IMR-90 (cell line): ENCODE results near the gene MTURN. TPM values are rescaled to one million over a fixed set of nuclear protein-coding genes. Genes with fewer than 3 reads are reported as not detected.

Experiments
- ATAC-seq: fragments of 200-7000 bp; cut with Tn5 transposase; 2 replicates; pipeline ENCODE4 v1.9.1; 2020; ENCODE audit warnings: low read depth, mild to moderate bottlenecking, moderate library complexity
- BruUV-seq: library from RNA; stranded (reverse); fragments of 400-500 nt; replicated peaks from 2 replicates; lab custom pipeline; 2021; lab: Mats Ljungman, UMichigan
- CTCF ChIA-PET: fragments of 300-600 bp; formaldehyde crosslinking; extraction: SDS; loops from one replicate; lab custom pipeline; 2021; ENCODE audit warnings: antibody characterized with exemption; lab: Yijun Ruan, JAX
- POLR2A ChIA-PET: fragments of 300-600 bp; sonication (Branson Sonifier 250); formaldehyde crosslinking; loops from one replicate; lab custom pipeline; 2022; ENCODE audit warnings: antibody characterized with exemption; ENCODE audit not compliant: unreplicated experiment; lab: Charles Lee
- DNase-seq: peaks from one replicate; pipeline ENCODE4 v3.0.0; 2013
- H2AFZ ChIP-seq: replicated peaks from 2 replicates; pipeline ENCODE3; 2013; ENCODE audit warnings: low read length, mild to moderate bottlenecking; ENCODE audit not compliant: poor library complexity
- H2AK5ac ChIP-seq: 2 replicates; pipeline ENCODE4 v1.6.1; 2013; ENCODE audit warnings: low read depth, low read length, inconsistent platforms
- H2AK9ac ChIP-seq: replicated peaks from 2 replicates; pipeline ENCODE3; 2013; ENCODE audit warnings: mild to moderate bottlenecking, low read depth, low read length, moderate library complexity; ENCODE audit not compliant: poor library complexity
- H2BK120ac ChIP-seq: 2 replicates; pipeline ENCODE4 v1.6.1; 2013; ENCODE audit warnings: low read depth, low read length, inconsistent platforms
- H2BK15ac ChIP-seq: 3 replicates; pipeline ENCODE4 v1.6.1; 2013; ENCODE audit warnings: low read depth, low read length, inconsistent platforms
- H2BK20ac ChIP-seq: 2 replicates; pipeline ENCODE4 v1.6.1; 2013; ENCODE audit warnings: low read depth, mild to moderate bottlenecking, inconsistent platforms, low read length, moderate library complexity
- H2BK5ac ChIP-seq: 2 replicates; pipeline ENCODE4 v1.6.1; 2013; ENCODE audit warnings: mild to moderate bottlenecking, low read depth, low read length, inconsistent platforms; ENCODE audit not compliant: poor library complexity, severe bottlenecking
- H3K14ac ChIP-seq: replicated peaks from 2 replicates; pipeline ENCODE4 v1.6.1; 2013; ENCODE audit warnings: low read depth, low read length, inconsistent platforms
- H3K18ac ChIP-seq: 2 replicates; pipeline ENCODE4 v1.6.1; 2013; ENCODE audit warnings: low read depth, low read length, control low read depth
- H3K23ac ChIP-seq: 2 replicates; pipeline ENCODE4 v1.6.1; 2013; ENCODE audit warnings: low read depth, low read length, inconsistent platforms
- H3K27ac ChIP-seq: 2 replicates; pipeline ENCODE4 v1.5.1; 2013; ENCODE audit warnings: mild to moderate bottlenecking, control low read depth, low read length; ENCODE audit not compliant: insufficient read depth
- H3K27me3 ChIP-seq: 2 replicates; pipeline ENCODE4 v1.6.1; 2013; ENCODE audit warnings: low read length; ENCODE audit not compliant: control insufficient read depth, insufficient read depth
- H3K36me3 ChIP-seq: 2 replicates; pipeline ENCODE4 v1.6.1; 2013; ENCODE audit warnings: low read length, mixed read lengths; ENCODE audit not compliant: control insufficient read depth, insufficient read depth
- H3K4ac ChIP-seq: 2 replicates; pipeline ENCODE4 v1.6.1; 2013; ENCODE audit warnings: low read depth, low read length, inconsistent platforms
- H3K4me1 ChIP-seq: 2 replicates; pipeline ENCODE4 v1.6.1; 2013; ENCODE audit warnings: low read length, mixed read lengths; ENCODE audit not compliant: control insufficient read depth, insufficient read depth
- H3K4me2 ChIP-seq: 2 replicates; pipeline ENCODE4 v1.6.1; 2013; ENCODE audit warnings: low read depth, mild to moderate bottlenecking, control low read depth, low read length, moderate library complexity
- H3K4me3 ChIP-seq: 2 replicates; pipeline ENCODE4 v1.5.1; 2013; ENCODE audit warnings: low read depth, mild to moderate bottlenecking, control low read depth, low read length, moderate library complexity; ENCODE audit not compliant: insufficient read depth
- H3K56ac ChIP-seq: 2 replicates; pipeline ENCODE4 v1.6.1; 2013; ENCODE audit warnings: low read length, inconsistent platforms; ENCODE audit not compliant: insufficient read depth; ENCODE audit errors: extremely low read depth
- H3K79me1 ChIP-seq, 2 experiments: 2 replicates each; pipeline ENCODE4 v1.6.1; 2013; ENCODE audit warnings: low read length in 2 of 2, inconsistent platforms in 1 of 2, low read depth in 1 of 2
- H3K9ac ChIP-seq: 2 replicates; pipeline ENCODE4 v1.6.1; 2013; ENCODE audit warnings: low read depth, low read length, control low read depth
- H3K9me1 ChIP-seq: 2 replicates; pipeline ENCODE4 v1.6.1; 2013; ENCODE audit warnings: low read length, inconsistent platforms; ENCODE audit not compliant: insufficient read depth
- H3K9me3 ChIP-seq: 2 replicates; pipeline ENCODE4 v1.6.1; 2013; ENCODE audit warnings: low read length; ENCODE audit not compliant: control insufficient read depth, insufficient read depth
- H4K20me1 ChIP-seq: 2 replicates; pipeline ENCODE4 v1.6.1; 2013; ENCODE audit warnings: low read length, inconsistent platforms; ENCODE audit not compliant: insufficient read depth
- H4K5ac ChIP-seq: 2 replicates; pipeline ENCODE4 v1.6.1; 2013; ENCODE audit warnings: mild to moderate bottlenecking, low read depth, low read length, control low read depth
- H4K8ac ChIP-seq, 2 experiments: 2 replicates each; pipeline ENCODE4 v1.6.1; 2013; ENCODE audit warnings: low read depth in 2 of 2, low read length in 2 of 2, control low read depth in 1 of 2, inconsistent platforms in 1 of 2
- H4K91ac ChIP-seq: 2 replicates; pipeline ENCODE4 v1.6.1; 2013; ENCODE audit warnings: low read depth, low read length, inconsistent platforms; ENCODE audit not compliant: insufficient read depth
- CEBPB ChIP-seq: IDR thresholded peaks from 2 replicates; pipeline ENCODE4 v1.6.1; 2012; ENCODE audit warnings: low read depth, low read length, improper control_type of control experiment
- CHD1 ChIP-seq: IDR thresholded peaks from 2 replicates; pipeline ENCODE4 v1.6.1; 2012; ENCODE audit warnings: low read depth, low read length, improper control_type of control experiment
- ELK1 ChIP-seq: fragments of 150-350 bp; IDR thresholded peaks from 2 replicates; pipeline ENCODE4 v1.6.1; 2016; ENCODE audit warnings: low read depth, mild to moderate bottlenecking, low read length, moderate library complexity, borderline replicate concordance
- FOS ChIP-seq: fragments of 150-350 bp; IDR thresholded peaks from 2 replicates; pipeline ENCODE4 v1.6.1; 2016; ENCODE audit warnings: low read depth, low read length
- MAFK ChIP-seq: IDR thresholded peaks from 2 replicates; pipeline ENCODE4 v1.6.1; 2012; ENCODE audit warnings: low read depth, low read length, improper control_type of control experiment
- MAZ ChIP-seq: IDR thresholded peaks from 2 replicates; pipeline ENCODE4 v1.6.1; 2012; ENCODE audit warnings: low read depth, mild to moderate bottlenecking, low read length, improper control_type of control experiment, moderate library complexity, borderline replicate concordance
- MXI1 ChIP-seq: IDR thresholded peaks from 2 replicates; pipeline ENCODE4 v1.6.1; 2012; ENCODE audit warnings: low read depth, mild to moderate bottlenecking, low read length, moderate library complexity, borderline replicate concordance
- NFE2L2 ChIP-seq: fragments of 150-350 bp; IDR thresholded peaks from 2 replicates; pipeline ENCODE4 v1.6.1; 2016; ENCODE audit warnings: low read depth, mild to moderate bottlenecking, low read length
- POLR2A ChIP-seq: IDR thresholded peaks from 2 replicates; pipeline ENCODE4 v1.6.1; 2012; ENCODE audit warnings: mild to moderate bottlenecking, low read depth, low read length
- RAD21 ChIP-seq: IDR thresholded peaks from 2 replicates; pipeline ENCODE4 v1.6.1; 2012; ENCODE audit warnings: low read length, improper control_type of control experiment
- RCOR1 ChIP-seq: IDR thresholded peaks from 2 replicates; pipeline ENCODE4 v1.6.1; 2012; ENCODE audit warnings: mild to moderate bottlenecking, low read length, improper control_type of control experiment; ENCODE audit not compliant: insufficient replicate concordance
- SMC3 ChIP-seq: fragments of 150-350 bp; IDR thresholded peaks from 2 replicates; pipeline ENCODE4 v1.6.1; 2016; ENCODE audit warnings: low read depth, mild to moderate bottlenecking, antibody characterized with exemption, low read length, moderate library complexity
- USF2 ChIP-seq: fragments of 150-350 bp; IDR thresholded peaks from 2 replicates; pipeline ENCODE4 v1.6.1; 2017; ENCODE audit warnings: mild to moderate bottlenecking, antibody characterized with exemption, low read length, low read depth
- WGBS, 2 experiments: methylation state at CpG; one replicate each; pipeline versions ENCODE4 v1.1.5 to v1.1.7; 2013; ENCODE audit warnings: missing lambda C conversion rate in 2 of 2; ENCODE audit not compliant: insufficient read length in 1 of 2; ENCODE audit errors: extremely low coverage in 2 of 2; 5-methylcytosine and 5-hydroxymethylcytosine counted together
- dilution Hi-C: fragments of 300-500 bp; cut with HindIII; formaldehyde crosslinking; loops from one replicate; pipeline ENCODE4 v1.14.3; 2018; ENCODE audit warnings: low sequenced_read_pairs; ENCODE audit not compliant: unreplicated experiment
- in situ Hi-C: fragments of 300-500 bp; cut with MboI; formaldehyde crosslinking; loops from 3 replicates; pipeline ENCODE4 v1.14.3; 2019; ENCODE audit warnings: low sequenced_read_pairs, inconsistent platforms, mixed read lengths
- intact Hi-C: fragments of 100-400 bp; cut with micrococcal nuclease; formaldehyde crosslinking; loops from 2 replicates; pipeline ENCODE4 v1.10.0; 2022
- polyA plus RNA-seq, 3 experiments: library from polyadenylated mRNA; depleted of rRNA; stranded (reverse); fragments of >200 nt; gene quantifications; 2 replicates each; pipeline ENCODE4 v1.2.3, GENCODE V29; 2012; ENCODE audit warnings: low replicate concordance in 1 of 3
- total RNA-seq: library from RNA; depleted of rRNA; stranded (reverse); fragments of >200 nt; gene quantifications from 2 replicates; pipeline ENCODE4 v1.2.3, GENCODE V29; 2012
- TF ChIP-seq, protein P1 (sequence below): conservative IDR thresholded peaks from 2 replicates; pipeline ENCODE4 v1.5.1; 2012; ENCODE audit warnings: mild to moderate bottlenecking, low read depth, low read length, improper control_type of control experiment

The MTURN gene
- total and polyA plus RNA-seq, 2 of the 4 experiments (the other 2 are of a cell fraction): 2.8 to 5.6 TPM

DNA sequence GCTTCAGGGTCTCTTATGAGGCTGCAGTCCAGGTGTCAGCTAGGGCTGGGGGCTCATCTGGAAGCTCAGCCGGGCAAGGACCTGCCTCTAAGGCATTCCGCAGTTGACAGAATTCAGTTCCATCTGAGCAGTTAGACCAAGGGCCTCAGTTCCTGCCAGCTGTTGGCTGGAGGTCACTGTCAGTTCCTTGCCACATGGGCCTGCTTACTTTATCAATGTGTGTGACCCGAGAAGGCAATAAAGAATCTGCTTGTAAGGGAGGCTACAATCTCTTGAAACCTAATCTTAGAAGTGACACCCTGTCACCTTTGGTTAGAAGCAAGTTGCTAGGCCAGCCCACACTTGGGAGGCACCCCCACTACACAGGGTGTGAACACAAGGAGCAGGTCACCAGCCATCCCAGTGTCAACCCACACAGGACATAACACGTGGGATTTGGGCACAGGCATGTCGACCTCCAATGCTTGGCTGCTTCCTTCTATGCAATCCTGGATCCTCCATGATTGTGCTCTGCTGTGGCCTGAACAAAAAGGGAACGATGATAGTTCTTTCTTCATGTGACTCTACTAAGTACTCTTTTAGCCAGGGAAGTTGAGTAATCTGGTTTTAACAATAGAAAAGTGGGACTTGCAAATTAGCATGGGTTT, 41.8 kb downstream of the MTURN start:
- no peak overlapping the region for H3K4ac ChIP-seq
- H3K27me3 ChIP-seq: no peaks in the 10 kb centered on the region
- no TSS peak for BruUV-seq
- no peak overlapping the region for H2BK5ac ChIP-seq
- in situ Hi-C loops: no loop called here
- no peak overlapping the region for H3K18ac ChIP-seq
- no peak overlapping the region for H2BK15ac ChIP-seq
- peaks cover 3% of the 10 kb centered on the region; the same call in 1 of the 2 replicates for H3K9me1 ChIP-seq
- no peak overlapping the region for H3K14ac ChIP-seq
- H3K23ac ChIP-seq: no peak overlapping the region
- no peak overlapping the region for H2BK120ac ChIP-seq
- no peak overlapping the region for H3K56ac ChIP-seq
- H3K9ac ChIP-seq: no peak overlapping the region
- no peak overlapping the region for H4K91ac ChIP-seq
- H3K79me1 ChIP-seq: no peaks in the 10 kb centered on the region
- no peak overlapping the region for H2AK9ac ChIP-seq
- H2BK20ac ChIP-seq: no peak overlapping the region
- 80% methylated on average over 2 of the region's 6 CpGs; no CpG with 5 or more reads in 1 of the 2 experiments for WGBS, 2 experiments
- H4K5ac ChIP-seq: no peak overlapping the region
- no peak overlapping the region for H2AK5ac ChIP-seq
- no peak for TF ChIP-seq USF2
- TF ChIP-seq SMC3: no peak
- no peak for TF ChIP-seq MAZ
- TF ChIP-seq MAFK: no peak
- TF ChIP-seq MXI1: no peak
- no peak for TF ChIP-seq CHD1
- no peak for TF ChIP-seq ELK1
- no peak for TF ChIP-seq RAD21
- TF ChIP-seq, protein P1, sequence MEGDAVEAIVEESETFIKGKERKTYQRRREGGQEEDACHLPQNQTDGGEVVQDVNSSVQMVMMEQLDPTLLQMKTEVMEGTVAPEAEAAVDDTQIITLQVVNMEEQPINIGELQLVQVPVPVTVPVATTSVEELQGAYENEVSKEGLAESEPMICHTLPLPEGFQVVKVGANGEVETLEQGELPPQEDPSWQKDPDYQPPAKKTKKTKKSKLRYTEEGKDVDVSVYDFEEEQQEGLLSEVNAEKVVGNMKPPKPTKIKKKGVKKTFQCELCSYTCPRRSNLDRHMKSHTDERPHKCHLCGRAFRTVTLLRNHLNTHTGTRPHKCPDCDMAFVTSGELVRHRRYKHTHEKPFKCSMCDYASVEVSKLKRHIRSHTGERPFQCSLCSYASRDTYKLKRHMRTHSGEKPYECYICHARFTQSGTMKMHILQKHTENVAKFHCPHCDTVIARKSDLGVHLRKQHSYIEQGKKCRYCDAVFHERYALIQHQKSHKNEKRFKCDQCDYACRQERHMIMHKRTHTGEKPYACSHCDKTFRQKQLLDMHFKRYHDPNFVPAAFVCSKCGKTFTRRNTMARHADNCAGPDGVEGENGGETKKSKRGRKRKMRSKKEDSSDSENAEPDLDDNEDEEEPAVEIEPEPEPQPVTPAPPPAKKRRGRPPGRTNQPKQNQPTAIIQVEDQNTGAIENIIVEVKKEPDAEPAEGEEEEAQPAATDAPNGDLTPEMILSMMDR: no peak
- TF ChIP-seq POLR2A: no peak
- TF ChIP-seq CEBPB: no peak
- no peak for TF ChIP-seq RCOR1
- TF ChIP-seq FOS: no peak
- no peak for TF ChIP-seq NFE2L2
- H3K4me2 ChIP-seq: no peak overlapping the region
- peaks cover 12% of the 10 kb centered on the region for H3K4me1 ChIP-seq
- dilution Hi-C loops: no loop called here
- POLR2A ChIA-PET: no interaction called here
- no peak for DNase-seq
- no peak overlapping the region for H2AFZ ChIP-seq
- ATAC-seq: no peak
- intact Hi-C loops: no loop called here
- no peak overlapping the region for H3K27ac ChIP-seq
- 0 out of 2 replicates have a peak, but pooled peaks cover 3% of the 10 kb centered on the region for H4K20me1 ChIP-seq
- CTCF ChIA-PET: interaction anchor here (0.6 kb wide), 1 partner anchor 448 kb away, joined by 3 read pairs; no protein-coding TSS in a partner anchor
- H3K36me3 ChIP-seq: no peaks in the 10 kb centered on the region
- H4K8ac ChIP-seq: no peak overlapping the region
- no peak overlapping the region for H3K4me3 ChIP-seq
- H3K9me3 ChIP-seq: no peaks in the 10 kb centered on the region
